T47D (cell line): ENCODE results near the gene ESPL1.

Experiments used
- DNase-seq, 2 experiments: peaks; one replicate each; pipeline versions ENCODE4 v3.0.0 to v3.0.0-alpha.2; 2011 to 2012; ENCODE audit warnings: low read depth in 1 of 2, low spot score in 1 of 2
- JUND ChIP-seq: IDR thresholded peaks from 2 replicates; pipeline ENCODE4 v1.6.1; 2012; ENCODE audit warnings: low read depth
- in situ Hi-C: cut with HindIII; loops from 2 replicates; pipeline ENCODE4 v1.10.0; 2016; ENCODE audit warnings: low sequenced_read_pairs, low pct_unique_long_range_greater_than_20kb

Gene ESPL1

DNA sequence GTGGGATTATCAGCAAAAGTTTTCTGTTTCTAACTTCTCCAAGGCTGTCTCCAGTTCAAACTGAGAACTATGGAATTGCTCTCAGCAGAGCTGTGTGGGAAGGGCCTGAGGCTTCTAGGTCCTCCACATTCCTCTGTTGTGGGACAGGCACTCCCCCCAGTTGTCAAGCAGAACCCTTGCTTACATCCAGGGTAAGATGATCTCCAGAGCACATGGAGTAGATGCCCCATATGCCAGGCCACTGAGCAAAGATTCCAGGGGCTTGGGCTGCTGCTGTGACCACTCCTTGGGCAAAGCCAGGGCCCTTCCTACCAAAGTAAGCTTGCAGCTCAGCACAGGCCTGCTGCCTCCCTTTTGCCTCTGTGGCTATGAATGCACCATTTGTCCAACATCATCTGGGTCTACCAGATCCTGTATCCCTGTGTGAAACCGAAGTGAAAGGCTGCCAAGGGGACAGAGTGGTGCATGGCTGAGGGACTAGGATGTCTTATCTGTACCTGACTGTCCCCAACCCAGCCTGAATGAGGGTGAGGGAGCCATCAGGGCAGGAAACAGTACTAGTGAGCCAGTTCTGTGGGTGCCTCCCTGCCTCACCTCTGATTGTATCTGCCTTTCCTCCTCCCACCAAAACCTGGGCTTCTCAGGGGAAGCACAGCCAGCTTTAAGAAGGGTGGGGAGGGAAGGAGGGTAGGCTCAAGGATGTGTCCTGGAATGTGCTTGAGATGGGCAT, 13.1 kb upstream of the ESPL1 start:
- DNase-seq: no peak
- no peak for TF ChIP-seq JUND
- in situ Hi-C loops: no loop called here

DNA sequence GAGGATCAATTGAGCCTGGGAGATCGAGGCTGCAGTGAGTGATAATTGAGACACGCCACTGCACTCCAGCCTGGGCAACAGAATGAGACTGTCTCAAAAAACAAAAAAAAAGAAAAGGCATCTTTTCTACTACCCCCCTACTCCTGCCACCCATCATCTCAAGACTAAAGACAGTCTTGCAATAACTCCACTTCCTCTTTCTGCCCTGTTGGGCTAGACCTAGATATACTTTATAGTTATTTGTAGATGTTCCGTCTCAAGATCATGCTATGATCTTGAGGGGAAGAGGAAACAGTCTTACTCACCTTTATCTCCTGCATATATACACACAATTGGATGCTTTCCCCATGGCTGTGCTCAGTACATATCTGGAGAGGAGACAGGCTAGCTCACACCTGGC, 12.1 kb upstream of the ESPL1 start:
- no peak for TF ChIP-seq JUND
- no peak for DNase-seq
- in situ Hi-C loops: no loop called here

DNA sequence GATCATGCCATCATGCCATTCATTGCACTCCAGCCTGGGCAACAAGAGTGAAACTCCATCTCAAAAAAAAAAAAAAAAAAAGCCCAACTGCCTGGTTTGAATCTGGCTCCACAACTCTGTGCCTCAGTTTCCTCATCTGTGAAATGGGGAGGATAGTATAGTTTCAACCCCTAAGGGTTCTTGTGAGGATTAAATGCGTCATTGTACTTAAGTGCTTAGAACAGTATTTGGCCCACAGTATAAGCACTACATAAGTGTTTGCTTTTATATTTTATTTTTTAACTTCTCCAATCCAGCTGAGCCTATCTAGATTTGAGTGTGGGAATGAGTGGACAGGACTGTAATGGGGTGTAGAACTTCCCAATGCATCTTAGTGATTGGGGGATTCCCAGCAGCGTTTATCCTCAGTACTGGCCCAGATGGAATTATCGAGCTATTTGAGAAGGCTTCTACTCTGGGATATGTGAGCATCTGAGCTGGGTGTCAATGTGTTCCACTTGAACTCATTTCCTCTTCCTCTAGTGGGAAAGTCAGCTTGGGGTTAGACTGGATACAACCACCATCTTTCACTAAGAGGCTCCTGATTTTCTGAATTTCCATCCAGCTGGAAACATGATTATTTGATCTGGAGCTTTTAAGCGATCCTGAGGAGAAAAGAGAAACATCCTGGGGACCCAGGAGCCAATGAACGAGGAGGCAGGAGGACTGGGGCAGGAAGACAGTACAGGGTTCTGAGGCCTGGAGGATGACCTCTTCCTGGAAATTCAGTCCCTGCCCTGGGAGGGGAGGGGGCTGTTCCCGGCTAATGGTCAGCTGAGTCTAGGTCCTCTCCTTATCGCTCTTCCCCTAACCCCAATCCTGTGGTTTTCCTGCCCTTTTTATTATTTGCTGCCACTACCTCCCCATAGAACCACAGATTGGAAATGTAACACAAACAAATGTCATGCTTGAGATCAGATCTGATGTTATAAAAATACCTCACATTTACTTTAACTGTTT, 9.3 kb upstream of the ESPL1 start:
- TF ChIP-seq JUND: no peak
- in situ Hi-C loops: no loop called here
- DNase-seq: no peak

DNA sequence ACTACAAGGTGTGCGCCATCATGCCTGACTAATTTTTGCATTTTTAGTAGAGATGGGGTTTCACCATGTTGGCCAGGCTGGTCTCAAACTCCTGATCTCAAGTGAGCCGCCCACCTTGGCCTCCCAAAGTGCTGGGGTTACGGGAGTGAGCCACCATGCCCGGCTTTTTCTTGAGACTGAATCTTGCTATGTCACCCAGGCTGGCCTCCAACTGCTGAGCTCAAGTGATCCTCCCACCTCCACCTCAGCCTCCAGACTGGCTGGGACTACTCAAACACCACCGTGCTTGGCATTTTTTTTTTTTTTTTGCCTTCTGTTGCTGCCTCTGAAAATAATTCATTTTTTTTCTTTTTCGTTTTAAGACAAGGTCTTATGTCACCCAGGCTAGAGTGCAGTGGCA, 8.2 kb upstream of the ESPL1 start:
- no peak for DNase-seq
- TF ChIP-seq JUND: no peak
- in situ Hi-C loops: no loop called here

DNA sequence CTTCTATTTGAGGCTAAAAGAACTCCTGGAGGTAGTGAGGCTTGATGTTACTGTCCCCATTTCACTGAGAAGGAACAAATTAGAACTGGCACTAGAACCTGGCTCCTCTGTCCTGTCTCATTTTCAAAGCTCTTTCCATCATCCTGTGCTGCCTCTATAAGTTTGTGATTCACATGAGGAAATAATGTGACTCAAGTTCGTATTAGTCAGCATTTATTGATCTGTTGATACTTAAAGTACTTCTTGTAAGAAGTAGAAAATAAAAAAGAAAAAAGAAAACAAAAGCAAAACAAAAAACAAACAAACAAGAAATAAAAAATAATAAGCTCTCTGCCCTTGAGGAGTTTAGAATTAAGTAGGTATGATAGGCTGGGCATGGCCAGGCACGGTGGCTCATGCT, 2.3 kb upstream of the ESPL1 start:
- no peak for DNase-seq
- no peak for TF ChIP-seq JUND
- in situ Hi-C loops: no loop called here

DNA sequence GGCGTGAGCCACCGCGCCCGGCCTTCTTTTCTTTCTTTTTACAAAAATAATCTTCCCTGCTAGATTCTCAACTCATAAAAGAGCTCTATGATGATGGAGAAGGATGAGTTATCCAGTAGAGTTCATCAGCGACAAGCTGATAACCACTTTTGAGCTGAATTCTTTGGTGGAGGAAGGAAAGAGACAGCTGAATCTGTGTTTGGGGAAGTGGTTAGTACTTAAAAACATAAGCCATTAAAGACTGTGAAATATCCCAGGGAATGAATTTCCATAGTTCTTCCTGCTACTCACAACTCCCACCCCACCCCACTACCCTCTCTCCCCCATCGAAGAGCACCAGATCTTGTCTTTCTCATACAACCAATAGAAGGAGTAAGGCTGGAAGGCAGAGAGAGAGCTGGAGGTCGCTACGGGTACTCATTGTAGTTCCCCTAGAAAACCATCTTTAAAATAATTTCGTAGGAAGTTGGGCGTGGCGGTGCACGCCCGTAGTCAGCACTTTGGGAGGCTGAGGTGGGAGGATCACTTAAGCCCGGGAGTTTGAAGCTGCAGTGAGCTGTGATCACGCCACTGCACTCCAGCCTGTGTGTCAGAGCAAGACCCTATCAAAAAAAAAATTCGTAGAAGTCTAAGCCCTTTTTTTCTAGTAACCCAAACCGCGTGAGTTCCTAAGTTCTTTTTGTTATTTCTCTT, 647 bp upstream of the ESPL1 start:
- in situ Hi-C loops: no loop called here
- no peak for TF ChIP-seq JUND
- no peak for DNase-seq

DNA sequence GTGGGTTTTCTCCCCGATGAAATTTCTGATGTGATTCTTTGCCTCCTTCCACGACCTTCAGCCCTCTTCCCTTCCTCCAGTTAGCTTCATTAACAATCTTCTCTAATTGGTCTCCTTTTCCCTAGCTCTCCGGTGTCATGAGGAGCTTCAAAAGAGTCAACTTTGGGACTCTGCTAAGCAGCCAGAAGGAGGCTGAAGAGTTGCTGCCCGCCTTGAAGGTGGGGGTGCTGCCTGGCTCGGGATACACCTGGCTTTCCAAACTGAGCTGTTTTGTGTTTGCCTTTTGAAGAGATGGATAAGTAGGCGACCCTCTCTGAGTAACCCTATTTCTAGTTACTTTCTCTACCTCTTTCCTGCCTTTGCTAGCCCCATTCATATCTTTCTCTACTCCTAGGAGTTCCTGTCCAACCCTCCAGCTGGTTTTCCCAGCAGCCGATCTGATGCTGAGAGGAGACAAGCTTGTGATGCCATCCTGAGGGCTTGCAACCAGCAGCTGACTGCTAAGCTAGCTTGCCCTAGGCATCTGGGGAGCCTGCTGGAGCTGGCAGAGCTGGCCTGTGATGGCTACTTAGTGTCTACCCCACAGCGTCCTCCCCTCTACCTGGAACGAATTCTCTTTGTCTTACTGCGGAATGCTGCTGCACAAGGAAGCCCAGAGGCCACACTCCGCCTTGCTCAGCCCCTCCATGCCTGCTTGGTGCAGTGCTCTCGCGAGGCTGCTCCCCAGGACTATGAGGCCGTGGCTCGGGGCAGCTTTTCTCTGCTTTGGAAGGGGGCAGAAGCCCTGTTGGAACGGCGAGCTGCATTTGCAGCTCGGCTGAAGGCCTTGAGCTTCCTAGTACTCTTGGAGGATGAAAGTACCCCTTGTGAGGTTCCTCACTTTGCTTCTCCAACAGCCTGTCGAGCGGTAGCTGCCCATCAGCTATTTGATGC, 797 bp downstream of the ESPL1 start:
- no peak for DNase-seq
- no peak for TF ChIP-seq JUND
- in situ Hi-C loops: no loop called here

DNA sequence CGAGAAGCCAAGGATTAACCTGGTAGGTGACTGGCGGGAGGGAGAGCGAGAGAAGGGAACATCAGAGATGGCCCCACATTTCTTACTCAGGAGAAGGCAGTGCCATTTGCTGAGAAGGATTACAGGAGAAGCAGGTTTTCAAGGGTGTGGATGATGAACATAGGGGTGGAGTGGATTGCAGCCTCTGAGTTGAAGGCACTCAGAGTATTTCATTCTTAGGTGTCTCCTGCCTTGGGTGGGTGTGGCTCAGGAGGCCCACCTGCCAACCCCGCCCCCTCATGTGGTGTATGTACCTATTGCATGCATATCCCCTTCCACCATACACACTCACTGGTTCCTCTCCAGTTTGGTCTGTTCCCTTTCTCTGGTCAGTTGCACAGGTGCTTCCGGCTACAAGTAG, 6.3 kb downstream of the ESPL1 start:
- in situ Hi-C loops: no loop called here
- no peak for DNase-seq
- no peak for TF ChIP-seq JUND

DNA sequence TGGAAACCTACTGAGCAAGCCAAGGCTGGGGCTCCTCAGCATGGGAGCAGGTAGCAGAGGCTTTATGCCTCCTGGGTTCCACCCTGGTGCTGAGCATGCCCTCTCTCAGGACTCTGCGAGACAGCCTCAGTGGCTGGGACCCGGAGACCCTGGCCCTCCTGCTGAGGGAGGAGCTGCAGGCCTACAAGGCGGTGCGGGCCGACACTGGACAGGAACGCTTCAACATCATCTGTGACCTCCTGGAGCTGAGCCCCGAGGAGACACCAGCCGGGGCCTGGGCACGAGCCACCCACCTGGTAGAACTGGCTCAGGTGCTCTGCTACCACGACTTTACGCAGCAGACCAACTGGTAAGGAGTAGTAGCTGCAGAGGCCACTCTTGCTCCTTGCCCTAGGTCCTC, 8.4 kb downstream of the ESPL1 start:
- TF ChIP-seq JUND: no peak
- in situ Hi-C loops: no loop called here
- no peak for DNase-seq

DNA sequence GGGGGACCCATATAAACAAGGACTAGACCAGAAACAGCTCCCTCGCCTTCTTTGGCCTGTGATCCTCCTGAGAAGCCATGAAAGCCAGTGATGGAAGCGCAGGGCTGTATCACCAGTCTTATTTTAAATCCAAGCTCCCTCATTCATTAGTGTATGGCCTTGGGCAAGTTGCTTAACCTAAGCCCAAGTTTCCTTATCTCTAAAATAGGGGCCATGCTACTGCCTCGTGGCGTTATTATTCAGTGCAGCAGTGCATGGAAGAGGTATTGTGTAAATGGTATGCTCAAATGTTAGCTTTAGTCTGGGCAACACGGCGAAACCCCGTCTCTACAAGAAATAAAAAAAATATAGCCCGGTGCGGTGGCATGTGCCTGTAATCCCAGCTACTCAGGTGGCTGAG, 9.9 kb downstream of the ESPL1 start:
- TF ChIP-seq JUND: no peak
- in situ Hi-C loops: no loop called here
- DNase-seq: no peak

DNA sequence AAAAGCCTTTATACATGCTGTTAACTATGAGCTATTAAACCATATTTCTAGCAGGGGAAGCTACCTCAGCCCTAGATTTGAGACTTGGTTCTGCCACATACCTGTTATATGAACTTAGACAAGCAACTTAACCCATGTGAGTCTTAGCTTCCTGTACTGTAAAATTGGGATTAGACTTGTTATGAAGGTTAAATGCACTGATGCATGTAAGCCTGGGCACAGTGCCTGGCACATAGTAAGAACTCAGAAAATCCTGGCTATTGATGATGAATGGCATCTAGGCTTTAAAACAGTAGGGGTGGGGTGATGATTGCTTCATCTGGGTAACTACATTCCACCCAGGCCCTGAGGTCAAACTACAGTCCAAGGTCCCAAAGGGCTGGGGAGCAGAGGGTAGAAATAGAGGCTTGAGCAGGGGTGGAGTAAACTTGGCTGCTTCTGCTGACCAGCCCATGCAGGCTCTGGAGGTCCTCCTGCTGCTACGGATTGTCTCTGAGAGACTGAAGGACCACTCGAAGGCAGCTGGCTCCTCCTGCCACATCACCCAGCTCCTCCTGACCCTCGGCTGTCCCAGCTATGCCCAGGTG, 11.3 kb downstream of the ESPL1 start:
- in situ Hi-C loops: no loop called here

More for the DNA sequence above, 11.3 kb downstream of the ESPL1 start:
- TF ChIP-seq JUND: no peak
- no peak for DNase-seq
